ENCODE measurements around the gene SLIT3.
"Not testable (repeated sequence)": the region's sequence is repeated elsewhere in the genome, so short reads cannot be mapped to it uniquely, and the experiment has no call there.

The SLIT3 gene

GRCh38 chr5:169157064-169157463 is 143.9 kb downstream of the SLIT3 start:
- TF ChIP-seq POLR2A (IDR thresholded peaks at IDR 0.05; ENCODE audit: low read length) (no peak), GATA1 (IDR thresholded peaks at IDR 0.05; ENCODE audit: low read depth, low read length) (no peak)
- no peak for DNase-seq

GRCh38 chr5:169154679-169155078 is 146.3 kb downstream of the SLIT3 start:
- DNase-seq = no peak

GRCh38 chr5:169153405-169153804 is 147.5 kb downstream of the SLIT3 start:
- no peak for DNase-seq
- TF ChIP-seq GATA1 (IDR thresholded peaks at IDR 0.05; ENCODE audit: low read depth, low read length) (no peak), POLR2A (IDR thresholded peaks at IDR 0.05; ENCODE audit: low read length) (no peak)

More at GRCh38 chr5:169154679-169155078, 146.3 kb downstream of the SLIT3 start:
- TF ChIP-seq POLR2A (IDR thresholded peaks at IDR 0.05; ENCODE audit: low read length) (no peak), GATA1 (IDR thresholded peaks at IDR 0.05; ENCODE audit: low read depth, low read length) (no peak)

GRCh38 chr5:169152946-169153345 is 148.0 kb downstream of the SLIT3 start:
- TF ChIP-seq GATA1 (IDR thresholded peaks at IDR 0.05; ENCODE audit: low read depth, low read length) (no peak), POLR2A (IDR thresholded peaks at IDR 0.05; ENCODE audit: low read length) (no peak)
- DNase-seq = no peak

GRCh38 chr5:169152453-169152852 is 148.5 kb downstream of the SLIT3 start:
- TF ChIP-seq GATA1 (IDR thresholded peaks at IDR 0.05; ENCODE audit: low read depth, low read length) (no peak), POLR2A (IDR thresholded peaks at IDR 0.05; ENCODE audit: low read length) (no peak)

DNA sequence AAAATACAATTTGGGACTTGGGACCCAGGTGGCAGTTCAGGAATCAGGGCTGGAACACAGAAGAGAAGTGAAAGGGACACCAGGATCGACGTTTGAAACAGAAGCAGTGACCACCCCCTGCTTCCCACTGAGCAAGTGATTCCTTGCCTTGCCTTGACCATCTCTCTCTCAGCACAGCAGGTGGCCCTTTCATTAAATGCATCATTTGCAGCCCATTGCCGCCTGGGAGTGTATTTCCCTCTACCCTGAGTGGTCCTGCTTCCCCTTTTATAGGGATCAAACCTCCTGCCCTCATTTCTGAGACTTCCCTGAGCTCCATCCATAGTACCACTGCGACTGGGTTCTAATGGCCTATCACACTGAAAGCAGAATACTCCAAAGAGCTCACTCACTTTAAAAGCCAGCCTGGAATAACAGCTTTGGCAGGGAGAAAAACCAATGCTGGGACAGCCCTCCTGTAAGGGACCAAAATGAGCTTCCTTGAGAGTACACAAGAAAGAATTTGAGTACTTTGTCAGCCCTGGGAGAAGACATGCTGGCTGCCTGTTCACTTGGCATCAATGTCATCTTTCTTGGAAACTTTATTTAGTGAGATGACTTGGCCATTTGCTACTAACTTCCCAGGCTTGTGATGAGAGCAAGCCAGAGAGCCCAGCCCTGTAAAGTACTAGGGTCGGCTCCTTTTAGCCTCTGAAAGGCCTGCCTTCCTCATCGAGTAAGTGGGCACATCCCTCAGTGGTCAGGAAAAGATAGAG is 149.7 kb downstream of the SLIT3 start:
- TF ChIP-seq POLR2A (IDR thresholded peaks at IDR 0.05; ENCODE audit: low read length) (no peak), GATA1 (IDR thresholded peaks at IDR 0.05; ENCODE audit: low read depth, low read length) (no peak)
- DNase-seq = no peak

More at GRCh38 chr5:169152453-169152852, 148.5 kb downstream of the SLIT3 start:
- no peak for DNase-seq

- TF ChIP-seq POLR2A (IDR thresholded peaks at IDR 0.05; ENCODE audit: low read length) (no peak), GATA1 (IDR thresholded peaks at IDR 0.05; ENCODE audit: low read depth, low read length) (no peak)
- DNase-seq = no peak
These were observed 150.8 kb downstream of the SLIT3 start for GRCh38 chr5:169150108-169150507.

- TF ChIP-seq GATA1 (IDR thresholded peaks at IDR 0.05; ENCODE audit: low read depth, low read length) (no peak), POLR2A (IDR thresholded peaks at IDR 0.05; ENCODE audit: low read length) (no peak)
These were observed 151.6 kb downstream of the SLIT3 start for GRCh38 chr5:169149317-169149716.

DNA sequence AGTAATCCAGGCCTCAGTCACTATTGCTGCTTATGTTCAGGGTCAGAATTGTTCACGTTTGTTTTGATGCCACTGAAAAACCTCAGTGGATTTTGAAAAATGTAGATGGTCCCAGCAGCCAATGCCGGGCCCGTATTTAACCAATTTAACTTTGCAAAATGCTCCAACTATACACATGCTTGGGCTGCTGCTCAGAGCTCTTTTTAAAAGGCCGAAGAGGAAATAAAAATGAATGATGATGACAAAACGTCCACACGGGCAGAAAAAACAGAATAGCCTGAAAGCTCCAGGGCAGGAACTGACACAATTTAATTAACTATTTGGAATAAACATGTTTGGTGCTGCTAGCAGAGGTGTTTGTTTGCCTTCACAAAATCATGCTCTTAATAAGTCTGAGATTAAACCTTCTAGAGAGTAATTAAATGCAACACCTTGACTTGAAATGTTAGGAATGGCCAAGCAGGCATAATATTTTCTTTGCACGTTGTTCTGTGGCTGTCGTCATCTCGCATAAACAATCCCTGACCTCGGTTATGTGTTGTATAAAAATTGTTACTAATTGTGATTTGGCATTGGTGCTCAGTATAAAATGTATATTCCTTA is 152.7 kb downstream of the SLIT3 start:
- TF ChIP-seq POLR2A (IDR thresholded peaks at IDR 0.05; ENCODE audit: low read length) (no peak), GATA1 (IDR thresholded peaks at IDR 0.05; ENCODE audit: low read depth, low read length) (no peak)
- no peak for DNase-seq

More at GRCh38 chr5:169149317-169149716, 151.6 kb downstream of the SLIT3 start:
- no peak for DNase-seq

- no peak for DNase-seq
- no peak for TF ChIP-seq GATA1 (IDR thresholded peaks at IDR 0.05; ENCODE audit: low read depth, low read length)
- no peak for TF ChIP-seq POLR2A (IDR thresholded peaks at IDR 0.05; ENCODE audit: low read length)
These were observed 153.4 kb downstream of the SLIT3 start for GRCh38 chr5:169147534-169147933.

GRCh38 chr5:169146158-169146557 is 154.8 kb downstream of the SLIT3 start:
- no peak for DNase-seq
- no peak for TF ChIP-seq GATA1 (IDR thresholded peaks at IDR 0.05; ENCODE audit: low read depth, low read length)
- TF ChIP-seq POLR2A (IDR thresholded peaks at IDR 0.05; ENCODE audit: low read length) = no peak

DNA sequence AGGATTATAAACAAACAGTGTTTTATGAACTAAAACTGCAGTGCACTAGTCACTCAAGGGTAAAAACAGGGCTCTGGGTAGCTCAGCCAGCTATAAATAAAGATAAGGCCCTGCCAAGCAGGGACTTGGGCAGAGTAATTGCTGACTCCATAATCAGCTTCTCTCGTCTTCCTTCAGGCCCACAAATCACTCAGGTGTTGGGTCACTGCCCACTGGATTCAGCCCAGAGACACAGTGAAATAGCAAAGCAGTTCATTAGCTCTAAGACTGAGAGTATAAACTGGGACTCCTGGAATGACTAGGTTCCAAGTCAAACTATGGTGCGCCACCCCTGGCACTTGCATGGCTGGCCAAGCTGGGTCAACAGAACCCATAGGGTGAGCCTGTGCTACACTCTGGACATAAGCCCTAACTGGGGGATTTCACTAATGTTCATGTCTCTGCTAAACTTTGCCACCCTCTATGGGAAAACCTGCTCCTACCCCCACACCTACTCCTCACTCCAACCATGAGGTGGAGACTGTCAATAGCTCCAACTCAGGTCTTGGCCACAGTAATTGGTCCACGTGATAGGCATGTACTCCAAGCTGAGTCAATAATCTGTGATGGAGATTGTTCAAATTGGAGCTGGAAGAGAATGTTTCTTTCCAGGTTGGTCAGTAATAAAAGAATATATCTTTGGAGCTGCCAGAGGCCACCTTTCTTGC is 158.5 kb downstream of the SLIT3 start:
- TF ChIP-seq GATA1 (IDR thresholded peaks at IDR 0.05; ENCODE audit: low read depth, low read length) (no peak), POLR2A (IDR thresholded peaks at IDR 0.05; ENCODE audit: low read length) (no peak)
- DNase-seq = no peak

GRCh38 chr5:169140215-169140614 is 160.7 kb downstream of the SLIT3 start:
- DNase-seq = not testable (repeated sequence)

- TF ChIP-seq POLR2A (IDR thresholded peaks at IDR 0.05; ENCODE audit: low read length) = no peak
- no peak for TF ChIP-seq GATA1 (IDR thresholded peaks at IDR 0.05; ENCODE audit: low read depth, low read length)
- DNase-seq = no peak
These were observed 161.4 kb downstream of the SLIT3 start for GRCh38 chr5:169139480-169140050.

Data from erythroblast (primary cell).